ENCODE data around the gene PAPPA.

DNA sequence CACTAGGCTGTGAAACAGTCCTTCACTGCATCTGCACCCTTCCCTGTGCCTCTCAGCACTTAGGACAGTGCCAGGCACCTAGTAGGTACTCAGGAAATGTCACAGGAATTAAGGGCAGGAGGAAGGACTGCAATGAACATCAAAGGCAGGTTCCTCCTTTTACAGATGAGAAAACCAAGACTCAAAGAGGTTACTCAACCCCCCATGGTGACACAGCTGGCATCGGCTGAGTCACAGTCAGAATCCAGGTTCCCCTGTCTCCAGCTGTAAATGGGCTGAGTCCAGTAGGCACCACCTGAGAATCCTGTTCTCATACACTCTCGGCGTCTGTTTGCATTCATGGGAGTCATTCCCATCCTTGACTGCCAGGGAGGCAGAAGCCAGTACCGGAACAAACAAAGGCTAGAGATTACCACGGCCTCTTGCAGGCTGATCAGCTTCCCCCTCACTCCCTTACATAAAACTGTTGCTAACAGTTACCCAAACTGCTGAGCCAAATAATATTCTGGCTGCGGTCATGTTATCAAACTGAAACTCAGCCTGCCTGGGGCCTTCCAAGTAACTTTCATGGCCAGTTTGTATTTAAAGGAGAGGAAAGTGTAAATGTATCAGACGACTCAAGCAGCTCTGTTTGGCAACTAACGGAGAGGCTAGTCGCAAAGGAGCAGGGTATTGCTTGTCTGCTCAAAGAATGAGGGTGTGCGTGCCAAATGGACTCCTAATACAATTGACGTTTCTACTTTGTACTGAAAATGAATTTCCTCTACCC, 201.7 kb downstream of the PAPPA start:
- no peak for TF ChIP-seq POLR2A (IDR thresholded peaks at IDR 0.05; ENCODE audit: extremely low read depth, insufficient read length)
- TF ChIP-seq, protein P1, sequence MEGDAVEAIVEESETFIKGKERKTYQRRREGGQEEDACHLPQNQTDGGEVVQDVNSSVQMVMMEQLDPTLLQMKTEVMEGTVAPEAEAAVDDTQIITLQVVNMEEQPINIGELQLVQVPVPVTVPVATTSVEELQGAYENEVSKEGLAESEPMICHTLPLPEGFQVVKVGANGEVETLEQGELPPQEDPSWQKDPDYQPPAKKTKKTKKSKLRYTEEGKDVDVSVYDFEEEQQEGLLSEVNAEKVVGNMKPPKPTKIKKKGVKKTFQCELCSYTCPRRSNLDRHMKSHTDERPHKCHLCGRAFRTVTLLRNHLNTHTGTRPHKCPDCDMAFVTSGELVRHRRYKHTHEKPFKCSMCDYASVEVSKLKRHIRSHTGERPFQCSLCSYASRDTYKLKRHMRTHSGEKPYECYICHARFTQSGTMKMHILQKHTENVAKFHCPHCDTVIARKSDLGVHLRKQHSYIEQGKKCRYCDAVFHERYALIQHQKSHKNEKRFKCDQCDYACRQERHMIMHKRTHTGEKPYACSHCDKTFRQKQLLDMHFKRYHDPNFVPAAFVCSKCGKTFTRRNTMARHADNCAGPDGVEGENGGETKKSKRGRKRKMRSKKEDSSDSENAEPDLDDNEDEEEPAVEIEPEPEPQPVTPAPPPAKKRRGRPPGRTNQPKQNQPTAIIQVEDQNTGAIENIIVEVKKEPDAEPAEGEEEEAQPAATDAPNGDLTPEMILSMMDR (IDR thresholded peaks at IDR 0.05; ENCODE audit: low read depth, low read length) = no peak
